HG02973 (cell line): ENCODE measurements around the gene STX11.
A peak's percentile ranks its signal among the peaks of the same experiment; 100 is the strongest.

Experiments
- ATAC-seq: cut with Tn5 transposase; IDR thresholded peaks from one replicate; pipeline ENCODE4 v1.9.1; 2021; ENCODE audit warnings: moderate library complexity; ENCODE audit not compliant: unreplicated experiment

The STX11 gene

DNA sequence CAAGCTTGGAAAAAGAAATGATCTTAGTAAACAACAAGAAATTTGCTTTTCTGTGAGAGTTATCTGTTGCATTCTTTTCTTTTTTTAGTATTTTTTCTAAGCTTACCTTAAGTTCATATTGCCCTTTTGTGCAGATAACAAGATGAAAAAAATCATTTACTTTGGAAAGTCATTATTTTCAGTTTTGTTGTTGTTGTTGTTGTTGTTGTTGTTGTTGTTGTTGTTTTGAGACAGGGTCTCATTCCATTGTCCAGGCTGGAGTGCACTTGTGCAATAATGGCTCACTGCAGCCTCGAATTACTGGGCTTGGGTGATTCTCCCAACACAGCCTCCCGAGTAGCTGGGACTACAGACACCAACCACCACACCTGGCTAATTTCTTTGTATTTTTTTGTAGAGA, 8.8 kb upstream of the STX11 start:
- ATAC-seq, result no peak

DNA sequence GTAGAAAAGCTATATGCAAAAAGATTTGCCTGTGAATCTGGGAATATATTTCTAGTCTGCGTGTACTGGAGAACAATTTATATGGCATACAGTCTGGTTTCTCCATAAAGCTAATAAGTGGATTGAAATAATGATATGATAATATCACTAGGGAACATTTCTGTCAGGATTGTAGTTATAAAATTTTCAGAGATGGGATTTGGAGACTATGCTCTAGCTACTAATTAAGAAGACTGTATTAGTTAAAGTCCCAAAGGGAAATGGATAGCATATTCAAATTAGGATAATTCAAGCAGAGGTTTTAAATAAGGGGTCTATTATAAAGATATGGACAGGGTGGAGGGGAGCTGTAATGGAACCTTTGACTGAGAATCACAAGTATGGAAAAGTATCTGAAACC, 7.2 kb upstream of the STX11 start:
- ATAC-seq, result no peak

DNA sequence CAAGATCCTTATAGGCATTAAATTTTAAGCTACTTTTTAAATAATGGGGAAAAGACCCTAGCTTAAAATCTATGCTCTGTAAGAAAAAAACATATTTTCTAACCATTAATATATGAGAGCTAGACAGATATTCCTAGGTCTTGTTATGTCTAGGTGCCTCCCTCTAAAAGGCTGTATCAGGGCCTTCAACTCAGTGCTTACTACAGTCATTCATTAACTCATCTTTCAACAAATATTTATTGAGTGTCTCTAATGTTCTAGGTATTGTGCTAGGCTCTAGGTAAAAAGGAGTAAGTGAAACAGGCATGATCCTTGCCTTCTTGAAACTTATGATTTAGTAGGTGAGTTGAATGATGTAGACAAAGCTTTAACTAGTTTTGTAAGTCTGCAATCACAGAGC, 6.4 kb upstream of the STX11 start:
- no peak for ATAC-seq

DNA sequence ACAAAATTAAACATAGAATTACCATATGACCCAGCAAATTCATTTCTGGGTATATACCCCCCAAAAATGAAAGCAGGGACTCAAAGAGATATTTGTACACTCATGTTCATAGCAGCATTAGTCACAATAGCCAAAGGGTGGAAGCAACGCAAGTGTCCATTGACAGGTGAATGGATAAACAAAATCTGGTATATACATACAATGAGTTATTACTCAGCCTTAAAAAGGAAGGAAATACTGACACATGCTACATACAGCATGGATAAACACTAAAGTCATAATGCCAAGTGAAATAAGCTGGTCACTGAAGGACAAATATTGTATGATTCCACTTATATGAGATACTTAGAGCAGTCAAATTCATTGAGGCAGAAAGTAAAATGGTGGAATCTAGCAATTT, 5.3 kb upstream of the STX11 start:
- no peak for ATAC-seq

DNA sequence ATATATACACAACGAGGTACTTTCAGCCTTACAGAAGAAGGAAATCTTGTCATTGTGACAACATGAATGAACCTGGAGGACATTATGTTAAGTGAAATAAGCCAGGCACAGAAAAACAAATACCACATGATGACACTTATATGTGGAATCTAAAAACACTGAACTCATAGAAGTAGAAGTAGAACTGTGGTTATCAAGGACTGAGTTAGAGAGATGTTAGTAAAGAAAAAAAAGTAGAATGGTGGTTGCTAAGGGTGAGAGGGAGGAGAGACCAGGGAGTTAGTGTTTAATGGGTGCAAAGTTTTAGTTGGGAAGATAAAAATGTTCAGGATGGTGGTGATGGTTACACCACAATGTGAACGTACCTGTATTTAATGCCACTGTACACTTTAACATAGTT, 4.8 kb upstream of the STX11 start:
- ATAC-seq, result no peak

- no peak for ATAC-seq
Measured at GRCh38 chr6:144148886-144149285, 1.4 kb upstream of the STX11 start.

DNA sequence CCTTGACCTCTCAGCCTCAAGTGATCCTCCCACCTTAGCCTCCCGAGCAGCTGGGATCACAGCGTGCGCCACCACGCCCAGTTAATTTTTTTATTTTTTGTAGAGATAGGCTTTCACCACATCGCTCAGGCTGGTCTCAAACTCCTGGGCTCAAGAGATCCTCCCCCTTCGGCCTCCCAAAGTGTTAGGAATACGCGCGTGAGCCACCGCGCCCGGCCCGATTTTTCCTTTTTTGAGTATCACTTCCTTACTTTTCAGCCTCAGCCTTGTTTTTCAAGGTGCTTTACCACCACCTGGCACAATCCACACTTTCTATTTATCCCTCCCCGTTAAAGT, 791 bp upstream of the STX11 start:
- no peak for ATAC-seq

GRCh38 chr6:144150710-144151657, 667 bp downstream of the STX11 start:
- peak; percentile 55 for ATAC-seq

GRCh38 chr6:144152334-144152900, 2.1 kb downstream of the STX11 start:
- no peak for ATAC-seq

DNA sequence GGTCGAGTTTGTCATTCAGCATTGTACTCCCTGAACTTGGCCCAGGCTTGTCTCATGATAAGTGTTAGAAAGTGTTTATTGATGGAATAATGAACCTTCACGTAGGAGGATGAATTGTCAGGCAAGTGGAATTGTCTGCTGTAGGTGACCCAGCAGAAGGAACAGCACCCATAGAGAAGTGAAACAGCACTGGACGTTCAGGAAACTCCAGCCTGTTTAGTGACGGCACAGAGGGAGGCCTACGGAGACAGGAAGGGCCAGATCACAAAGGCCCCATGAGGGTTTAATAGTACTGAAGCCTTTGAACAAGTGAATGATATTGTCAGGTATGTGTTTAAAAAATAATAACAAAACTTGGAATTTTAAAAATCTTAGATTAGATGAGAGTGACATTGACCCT, 2.9 kb downstream of the STX11 start:
- no peak for ATAC-seq

GRCh38 chr6:144153971-144154370, 3.7 kb downstream of the STX11 start:
- ATAC-seq, result no peak

DNA sequence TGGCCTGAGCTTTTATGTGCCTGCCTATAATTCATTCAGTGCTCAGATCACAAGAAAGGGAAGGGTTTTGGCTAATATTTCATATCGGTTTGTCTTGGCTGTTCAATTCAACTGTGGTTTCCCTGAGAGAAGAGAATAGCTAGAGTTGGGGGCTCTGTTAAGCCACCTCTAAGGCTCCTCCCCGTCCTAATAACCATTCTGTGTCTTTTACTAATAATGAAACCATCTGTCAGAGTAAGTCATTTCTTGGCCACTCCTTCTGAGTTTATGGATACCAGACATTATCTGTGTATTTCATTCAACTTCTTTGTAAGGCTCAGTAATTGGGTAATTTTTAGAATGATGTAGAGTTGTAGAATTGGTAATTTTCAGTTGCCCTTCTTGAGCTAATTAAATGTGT, 5.2 kb downstream of the STX11 start:
- ATAC-seq, result peak; percentile 63

- ATAC-seq, result peak; percentile 42
Measured at GRCh38 chr6:144156338-144156737, 6.0 kb downstream of the STX11 start.

DNA sequence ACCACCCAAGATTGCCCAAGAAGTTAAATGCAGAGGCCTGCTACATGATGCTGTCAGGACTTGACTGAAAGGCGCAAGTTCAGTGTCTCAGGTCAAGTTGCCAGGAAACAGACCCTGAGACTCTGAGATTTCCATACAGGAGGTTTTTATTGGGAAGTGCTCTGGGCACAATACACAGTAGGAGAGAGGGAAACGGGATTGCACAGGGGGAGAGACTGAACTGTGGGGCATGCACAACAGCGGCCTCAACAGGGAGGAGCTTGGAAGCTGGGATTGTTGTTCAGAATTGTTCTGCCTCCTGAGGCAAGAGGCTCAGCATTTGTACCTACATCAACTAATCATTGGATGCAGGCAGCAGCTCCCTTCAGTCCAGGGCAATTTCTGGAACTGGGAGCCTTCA, 6.7 kb downstream of the STX11 start:
- no peak for ATAC-seq

GRCh38 chr6:144158133-144158532, 7.8 kb downstream of the STX11 start:
- no peak for ATAC-seq

DNA sequence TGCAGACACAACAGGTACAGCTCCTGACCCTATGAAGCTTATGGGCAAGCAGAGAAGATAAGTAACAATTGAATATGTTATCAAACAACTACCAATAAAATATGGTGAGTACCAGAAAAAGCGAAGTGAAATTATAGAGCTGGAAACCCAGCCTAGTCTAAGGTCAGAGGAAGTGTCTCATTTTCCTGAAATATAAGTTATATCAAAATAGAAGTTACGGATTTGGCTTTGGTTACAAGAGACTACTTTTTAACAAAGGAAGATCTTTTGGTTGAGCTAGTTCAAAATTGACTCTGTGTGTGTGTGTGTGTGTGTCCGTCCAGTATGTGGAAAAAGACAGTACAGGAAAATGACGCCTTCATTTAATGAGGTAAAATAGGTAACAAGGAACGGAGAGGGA, 8.9 kb downstream of the STX11 start:
- ATAC-seq, result no peak

DNA sequence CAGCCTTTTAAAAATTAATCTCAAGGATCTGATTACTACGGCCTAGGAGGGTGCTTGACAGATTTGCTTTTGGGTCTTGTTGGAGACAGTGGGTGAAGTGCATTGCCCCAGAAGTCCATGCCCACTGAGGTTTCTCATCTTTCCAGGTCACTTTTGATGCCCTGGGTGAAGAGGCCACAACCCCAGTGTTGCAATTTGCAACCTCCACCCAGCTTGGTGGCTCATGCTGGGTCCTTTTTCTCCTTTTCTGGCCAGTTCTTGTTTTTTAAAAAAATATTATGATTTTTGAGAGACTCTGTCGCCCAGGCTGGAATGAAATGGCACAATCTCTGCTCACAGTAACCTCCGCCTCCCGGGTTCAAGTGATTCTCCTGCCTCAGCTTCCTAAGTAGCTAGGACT, 9.4 kb downstream of the STX11 start:
- no peak for ATAC-seq

DNA sequence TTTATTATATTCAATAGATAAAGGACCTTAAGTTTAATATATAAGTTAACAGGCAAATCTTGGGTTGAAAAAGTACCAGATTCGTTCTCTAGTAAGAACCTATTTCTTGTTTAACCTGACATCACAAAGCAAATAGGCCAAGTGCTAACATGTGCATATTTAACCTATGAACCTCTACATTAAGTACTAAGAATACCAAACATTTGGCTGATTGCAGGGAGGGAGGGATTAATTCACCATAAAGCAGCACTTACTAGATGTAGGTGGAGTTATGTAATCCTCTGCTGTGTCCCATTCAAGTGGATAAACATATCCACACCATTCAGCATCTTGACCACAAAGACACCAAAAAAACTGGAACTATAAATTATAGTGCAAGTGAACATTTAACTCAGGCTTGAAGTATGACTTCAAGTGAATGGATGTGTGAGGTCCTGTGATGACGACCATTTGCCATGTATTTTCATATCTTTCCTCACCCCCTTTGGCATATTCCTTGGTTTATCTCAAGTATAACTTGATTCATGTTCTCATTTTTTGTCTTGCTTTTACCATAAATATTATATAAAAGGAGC, 10.2 kb downstream of the STX11 start:
- ATAC-seq, result no peak

DNA sequence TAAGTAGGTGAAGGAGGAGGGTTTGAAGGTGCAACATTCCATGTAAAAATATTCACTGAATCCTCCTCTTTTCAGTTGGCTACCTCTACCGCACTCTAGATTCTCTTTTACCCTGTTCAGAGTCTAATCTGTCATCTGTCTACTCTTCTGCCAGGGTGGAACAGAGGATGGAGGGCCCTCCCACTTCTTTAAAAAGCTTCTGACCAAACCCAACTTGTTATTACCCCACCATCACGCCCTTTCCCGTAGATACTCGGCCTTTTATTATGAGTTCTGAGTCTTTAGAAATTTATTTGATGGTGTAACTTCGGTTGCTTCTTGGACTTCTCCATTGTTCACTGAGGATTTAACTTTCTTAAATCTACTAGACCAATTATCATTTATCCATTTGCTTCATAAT, 11.7 kb downstream of the STX11 start:
- no peak for ATAC-seq

DNA sequence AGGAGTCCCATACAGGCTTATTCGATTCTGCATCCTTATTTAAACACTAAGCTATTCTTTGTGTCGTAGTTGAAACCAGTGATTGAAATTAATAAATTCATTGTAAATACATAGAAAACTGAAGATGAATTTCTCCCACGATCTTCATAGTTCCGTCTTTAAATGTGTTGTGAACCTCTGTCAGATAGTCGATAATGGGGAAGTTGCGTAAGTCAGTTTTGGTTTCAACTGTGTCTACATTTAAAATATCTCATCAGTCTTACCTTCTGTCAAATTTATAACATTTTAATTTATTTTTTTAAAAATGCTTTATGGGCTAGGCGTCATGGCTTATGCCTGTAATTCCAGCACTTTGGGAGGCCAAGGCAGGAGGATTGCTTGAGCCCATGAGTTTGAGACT, 12.7 kb downstream of the STX11 start:
- ATAC-seq, result peak; percentile 82

DNA sequence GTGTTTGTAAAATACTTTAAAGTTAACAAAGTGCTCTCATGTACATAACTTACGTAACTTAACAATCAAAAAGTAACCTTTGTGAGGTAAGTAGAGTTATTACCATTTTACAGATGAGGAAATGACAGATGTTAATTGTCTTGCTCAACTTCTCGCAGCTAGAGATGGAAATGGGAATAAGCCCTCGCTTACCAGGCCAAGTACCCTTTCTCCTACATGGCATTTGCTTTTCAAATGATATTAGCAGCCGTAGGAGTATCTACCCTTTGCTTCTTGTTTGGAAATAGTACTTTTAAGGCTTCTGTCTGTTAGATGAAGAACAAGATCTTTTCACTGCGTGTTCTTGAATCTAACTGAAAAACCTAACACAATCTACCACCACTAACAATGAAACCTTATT, 15.5 kb downstream of the STX11 start:
- no peak for ATAC-seq

- no peak for ATAC-seq
Measured at GRCh38 chr6:144170044-144170443, 19.7 kb downstream of the STX11 start.
